Measurements from ENCODE around the gene ASCL5.

- TF ChIP-seq CTCF (conservative IDR thresholded peaks at IDR 0.05), result no peak
- TF ChIP-seq EZH2 (IDR thresholded peaks at IDR 0.05; ENCODE audit: low read depth), result no peak
These were observed 3.1 kb downstream of the ASCL5 start for GRCh38 chr1:201123866-201124265.

Measured in PC-9 (cell line).